Suprapubic skin (tissue), 3 donors: ENCODE data around the gene CBX6.

Experiments
- POLR2A ChIP-seq, 2 donors: fragments of 450-650 bp; IDR thresholded peaks; one replicate each; pipeline ENCODE4 v1.6.1; 2017; ENCODE audit warnings: antibody characterized with exemption in 2 of 2, mild to moderate bottlenecking in 2 of 2, moderate library complexity in 2 of 2
- TF ChIP-seq, protein P1 (sequence below), 2 donors: fragments of 200-600 bp in 1 of 2; fragments of 450-650 bp in 1 of 2; sonication (generic) in 1 of 2; IDR thresholded peaks; one replicate each; pipeline ENCODE4 v1.5.1; 2016 to 2019; ENCODE audit warnings: antibody characterized with exemption in 2 of 2, mild to moderate bottlenecking in 1 of 2, moderate library complexity in 1 of 2

GRCh38 chr22:38833061-38833460 lies 39.0 kb downstream of the CBX6 start:
- TF ChIP-seq, protein P1, sequence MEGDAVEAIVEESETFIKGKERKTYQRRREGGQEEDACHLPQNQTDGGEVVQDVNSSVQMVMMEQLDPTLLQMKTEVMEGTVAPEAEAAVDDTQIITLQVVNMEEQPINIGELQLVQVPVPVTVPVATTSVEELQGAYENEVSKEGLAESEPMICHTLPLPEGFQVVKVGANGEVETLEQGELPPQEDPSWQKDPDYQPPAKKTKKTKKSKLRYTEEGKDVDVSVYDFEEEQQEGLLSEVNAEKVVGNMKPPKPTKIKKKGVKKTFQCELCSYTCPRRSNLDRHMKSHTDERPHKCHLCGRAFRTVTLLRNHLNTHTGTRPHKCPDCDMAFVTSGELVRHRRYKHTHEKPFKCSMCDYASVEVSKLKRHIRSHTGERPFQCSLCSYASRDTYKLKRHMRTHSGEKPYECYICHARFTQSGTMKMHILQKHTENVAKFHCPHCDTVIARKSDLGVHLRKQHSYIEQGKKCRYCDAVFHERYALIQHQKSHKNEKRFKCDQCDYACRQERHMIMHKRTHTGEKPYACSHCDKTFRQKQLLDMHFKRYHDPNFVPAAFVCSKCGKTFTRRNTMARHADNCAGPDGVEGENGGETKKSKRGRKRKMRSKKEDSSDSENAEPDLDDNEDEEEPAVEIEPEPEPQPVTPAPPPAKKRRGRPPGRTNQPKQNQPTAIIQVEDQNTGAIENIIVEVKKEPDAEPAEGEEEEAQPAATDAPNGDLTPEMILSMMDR (IDR thresholded peaks at IDR 0.05): no peak
- no peak for TF ChIP-seq POLR2A (IDR thresholded peaks at IDR 0.05)
